GM21737 (cell line): ENCODE data around the gene PATL1.
"Not testable (repeated sequence)": the region's sequence is repeated elsewhere in the genome, so short reads cannot be mapped to it uniquely, and the experiment has no call there.

Experiments
- ATAC-seq: cut with Tn5 transposase; IDR thresholded peaks from one replicate; pipeline ENCODE4 v1.9.1; 2021; ENCODE audit warnings: mild to moderate bottlenecking, moderate library complexity; ENCODE audit not compliant: unreplicated experiment

The PATL1 gene

GRCh38 chr11:59674291-59674690, 5.5 kb upstream of the PATL1 start:
- ATAC-seq = no peak

DNA sequence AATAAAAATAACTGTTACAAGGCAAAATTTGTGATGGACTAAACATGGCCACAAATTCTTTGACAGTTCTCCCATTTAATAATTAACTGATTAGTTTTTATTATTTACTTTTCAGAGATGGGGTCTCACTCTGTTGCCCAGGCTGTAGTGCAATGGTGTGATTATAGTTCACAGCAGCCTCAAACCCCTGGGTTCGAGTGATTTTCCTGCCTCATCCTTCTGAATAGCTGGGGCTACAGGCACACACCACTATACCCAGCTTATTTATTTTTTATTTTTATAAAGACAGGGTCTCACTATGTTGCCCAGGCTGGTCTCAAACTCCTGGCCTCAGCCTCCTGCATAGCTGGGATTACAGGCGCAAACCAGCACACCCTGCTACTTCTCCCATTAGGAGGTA, 4.5 kb upstream of the PATL1 start:
- ATAC-seq = no peak

- ATAC-seq = no peak
These were observed 2.6 kb upstream of the PATL1 start for GRCh38 chr11:59671471-59671870.

DNA sequence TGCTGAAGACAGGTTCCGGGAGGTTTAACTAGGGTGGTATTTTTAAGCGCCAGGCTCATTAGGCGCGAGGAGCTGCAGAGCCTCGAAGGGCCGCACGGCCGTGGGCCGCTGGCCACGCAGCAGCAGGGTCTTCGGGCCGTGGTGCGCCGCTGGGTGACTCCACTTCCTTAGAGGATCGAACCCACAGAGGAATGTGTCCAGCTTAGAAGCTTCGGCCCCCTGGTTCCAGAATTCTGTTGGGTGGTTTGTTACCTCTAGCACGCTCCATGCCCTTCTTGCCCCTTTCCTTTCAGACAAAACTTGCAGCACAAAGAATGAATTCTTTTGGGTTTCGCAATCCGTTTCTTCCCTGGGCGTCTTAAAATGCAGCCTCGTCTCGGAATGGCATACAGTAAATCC, 773 bp upstream of the PATL1 start:
- ATAC-seq = peak; percentile 3

GRCh38 chr11:59668188-59668949, 468 bp downstream of the PATL1 start:
- peak; percentile 3 for ATAC-seq

DNA sequence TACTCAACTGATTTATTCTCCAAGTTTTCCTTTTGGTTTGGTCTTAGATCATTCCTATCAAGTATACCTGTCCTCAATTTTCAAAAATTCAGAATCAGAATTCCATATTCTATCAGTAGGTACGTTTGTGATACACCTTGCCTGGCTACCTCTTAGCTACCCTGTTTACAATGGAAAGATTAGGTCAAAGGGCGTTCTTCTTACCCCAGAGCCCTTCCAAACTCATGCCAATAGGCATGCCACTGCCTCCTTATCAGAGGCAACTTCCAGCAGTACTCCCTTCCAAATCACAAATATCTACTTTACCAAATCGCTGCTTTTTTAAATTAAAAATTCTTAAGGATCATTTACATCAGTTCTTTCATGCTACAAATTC, 1.0 kb downstream of the PATL1 start:
- no peak for ATAC-seq

GRCh38 chr11:59666969-59667368, 1.9 kb downstream of the PATL1 start:
- no peak for ATAC-seq

GRCh38 chr11:59660621-59661020, 8.2 kb downstream of the PATL1 start:
- no peak for ATAC-seq

GRCh38 chr11:59659981-59660380, 8.9 kb downstream of the PATL1 start:
- ATAC-seq = no peak

DNA sequence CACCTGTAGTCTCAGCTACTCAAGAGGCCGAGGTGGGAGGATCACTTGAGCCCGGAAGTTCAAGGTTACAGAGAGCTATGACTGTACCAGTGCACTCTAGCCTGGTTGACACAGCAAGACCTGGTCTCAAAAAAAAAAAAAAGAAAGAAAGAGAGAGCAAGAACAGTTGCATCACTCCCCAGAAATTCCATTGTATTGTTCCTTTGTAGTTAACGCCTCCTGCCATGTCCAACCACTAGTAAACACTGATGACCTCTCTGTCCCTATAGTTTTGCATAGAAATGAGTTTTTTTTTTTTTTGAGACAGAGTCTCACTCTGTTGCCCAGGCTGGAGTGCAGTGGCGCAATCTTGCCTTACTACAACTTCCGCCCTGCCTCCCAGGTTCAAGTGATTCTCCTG, 10.8 kb downstream of the PATL1 start:
- ATAC-seq = no peak

- ATAC-seq = no peak
These were observed 13.9 kb downstream of the PATL1 start for GRCh38 chr11:59654893-59655292.

DNA sequence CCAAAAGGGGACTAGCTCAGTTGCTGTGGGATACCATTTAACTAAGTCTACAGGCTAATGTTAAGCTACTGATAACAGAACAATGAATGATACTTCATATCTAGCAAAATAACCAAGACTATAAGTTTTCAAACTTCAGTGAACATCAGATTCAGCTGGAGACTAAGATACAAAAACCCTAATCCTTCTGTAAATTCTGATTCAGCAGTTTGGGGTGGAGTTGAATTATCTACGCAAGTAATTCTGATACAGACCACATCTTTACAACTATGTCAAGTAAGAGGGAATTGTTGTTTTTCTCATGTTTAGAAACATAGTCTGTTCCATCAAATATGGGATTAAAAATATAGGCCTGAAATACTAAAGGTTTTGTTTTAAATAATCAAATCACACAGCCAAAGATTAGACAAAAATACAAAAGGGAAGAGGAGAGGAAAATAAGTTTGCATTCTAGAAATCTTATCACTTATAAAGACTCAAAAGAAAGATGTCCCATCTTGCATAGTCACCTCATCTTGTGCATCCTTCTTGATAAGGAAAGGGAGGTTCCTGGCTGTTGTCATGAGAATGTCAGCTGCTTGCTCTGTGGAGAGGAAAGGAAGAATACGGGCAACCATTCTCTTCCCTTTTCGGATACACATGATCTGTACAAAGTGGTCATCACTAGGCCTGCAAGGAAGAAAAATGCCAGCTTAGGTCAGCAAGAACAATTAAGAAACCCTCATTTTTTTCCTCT, 21.4 kb downstream of the PATL1 start:
- ATAC-seq = no peak

DNA sequence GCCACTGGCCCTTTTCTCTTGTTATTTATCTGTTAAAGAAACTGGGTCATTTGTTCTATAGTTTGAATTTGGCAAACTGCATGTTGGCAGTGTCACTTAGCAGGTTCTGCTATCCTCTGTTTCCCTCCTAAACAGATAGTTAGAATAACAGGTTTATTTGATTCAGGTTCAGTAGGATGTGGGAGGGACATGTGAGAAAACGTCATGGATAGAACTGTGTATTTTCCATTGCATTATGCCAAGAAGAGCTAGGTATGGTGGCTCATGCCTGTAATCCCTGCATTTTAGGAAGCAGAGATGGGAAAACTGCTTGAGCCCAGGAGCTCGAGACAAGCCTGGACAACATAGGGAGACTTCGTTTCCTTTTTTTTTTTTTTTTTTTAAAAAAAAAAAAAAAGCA, 24.3 kb downstream of the PATL1 start:
- no peak for ATAC-seq

GRCh38 chr11:59643390-59643789, 25.4 kb downstream of the PATL1 start:
- no peak for ATAC-seq

- no peak for ATAC-seq
These were observed 27.7 kb downstream of the PATL1 start for GRCh38 chr11:59641156-59641555.

DNA sequence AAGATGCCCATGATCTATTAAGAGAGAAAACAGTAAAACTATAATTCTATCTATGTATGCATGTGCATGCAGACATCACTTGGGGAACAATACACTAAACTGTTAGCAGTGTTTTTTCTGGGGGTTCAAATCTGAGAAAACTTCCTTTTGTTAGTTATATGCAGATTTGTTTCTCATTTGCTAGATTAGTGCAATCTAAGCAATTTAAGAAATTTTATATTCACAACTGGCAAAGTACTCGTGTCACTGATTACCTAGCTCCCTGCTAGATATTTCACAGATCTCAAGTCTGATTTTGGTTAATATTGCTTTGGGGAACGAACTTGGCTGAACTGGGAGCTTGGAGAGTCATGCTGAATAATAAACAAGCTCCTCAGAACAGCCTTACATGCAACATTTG, 38.3 kb downstream of the PATL1 start:
- no peak for ATAC-seq

GRCh38 chr11:59629996-59630395, 38.8 kb downstream of the PATL1 start:
- no peak for ATAC-seq

DNA sequence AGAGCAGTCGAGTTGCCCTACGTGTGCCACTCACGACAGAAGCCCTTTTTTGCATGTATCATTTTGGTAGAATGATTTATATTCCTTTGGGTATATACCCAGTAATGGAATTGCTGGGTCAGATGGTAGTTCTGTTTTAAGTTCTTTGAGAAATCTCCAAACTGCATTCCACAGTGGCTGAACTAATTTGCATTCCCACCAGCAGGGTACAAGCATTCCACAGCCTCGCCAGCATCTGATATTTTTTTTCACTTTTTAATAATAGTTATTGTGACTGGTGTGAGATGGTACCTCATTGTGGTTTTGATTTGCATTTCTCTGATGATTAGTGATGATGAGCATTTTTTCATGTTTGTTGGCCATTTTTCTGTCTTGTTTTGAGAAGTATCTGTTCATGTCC, 41.9 kb downstream of the PATL1 start:
- ATAC-seq = not testable (repeated sequence)

DNA sequence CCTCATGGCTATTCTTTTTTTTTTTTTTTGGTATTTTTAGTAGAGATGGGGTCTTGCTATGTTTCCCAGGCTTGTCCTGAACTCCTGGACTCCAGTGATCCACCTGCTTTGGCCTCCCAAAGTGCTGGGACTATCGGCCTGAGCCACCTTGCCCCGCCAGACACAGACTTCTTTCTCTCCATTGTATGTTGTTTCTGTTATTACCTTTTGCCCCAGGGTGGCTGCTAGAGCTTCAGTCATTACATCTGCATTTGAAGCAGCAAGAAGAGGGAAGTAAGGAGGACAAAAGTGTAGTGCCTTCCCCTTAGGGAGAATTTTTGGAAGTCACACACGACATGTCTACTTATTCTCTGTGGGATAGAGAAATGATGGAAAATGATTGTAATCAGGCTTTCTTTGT, 43.1 kb downstream of the PATL1 start:
- no peak for ATAC-seq

DNA sequence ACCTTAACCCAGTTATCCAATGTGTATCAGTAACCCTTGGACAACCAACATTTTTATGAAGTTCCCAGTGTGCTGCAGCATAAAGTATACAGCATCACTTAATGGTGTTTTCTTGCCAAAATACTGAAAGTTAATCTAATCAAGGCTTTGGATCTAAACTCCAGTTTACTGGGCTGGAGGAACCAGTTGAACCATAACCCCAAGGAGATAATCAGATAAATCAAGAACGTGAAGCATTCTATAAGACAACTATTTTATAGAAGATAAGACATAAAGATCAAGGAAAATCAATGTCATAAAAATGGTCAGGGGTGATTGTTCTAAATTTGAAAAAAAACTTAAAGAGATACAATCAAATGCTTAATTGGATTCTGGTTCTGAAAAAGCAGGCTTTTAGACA, 51.0 kb downstream of the PATL1 start:
- ATAC-seq = no peak

- no peak for ATAC-seq
These were observed 52.3 kb downstream of the PATL1 start for GRCh38 chr11:59616396-59616982.
